Common myeloid progenitor, CD34-positive (primary cell): ENCODE data around the gene SLC16A13.
"Not testable (repeated sequence)": the region's sequence is repeated elsewhere in the genome, so short reads cannot be mapped to it uniquely, and the experiment has no call there.

ENCODE experiments used
- CTCF ChIA-PET: fragments of 350-600 bp; sonication (Branson Sonifier 250); formaldehyde crosslinking; loops from one replicate; lab custom pipeline; 2021; ENCODE audit warnings: antibody characterized with exemption; lab: Charles Lee
- POLR2A ChIA-PET: fragments of 350-600 bp; sonication (Branson Sonifier 250); formaldehyde crosslinking; loops from one replicate; lab custom pipeline; 2021; ENCODE audit warnings: antibody characterized with exemption; lab: Charles Lee
- DNase-seq, 3 donors: peaks; one replicate each; pipeline versions ENCODE4 v3.0.0 to v3.0.0-alpha.2; 2013
- H3K27ac ChIP-seq, 2 experiments: 1 replicate in 1 of 2; 2 replicates in 1 of 2; pipeline ENCODE4 v1.7.0; 2013; ENCODE audit warnings: inconsistent platforms in 2 of 2, low read length in 2 of 2, mild to moderate bottlenecking in 2 of 2, low read depth in 1 of 2, moderate library complexity in 1 of 2; ENCODE audit not compliant: severe bottlenecking in 2 of 2, insufficient read depth in 1 of 2, poor library complexity in 1 of 2
- H3K27me3 ChIP-seq, 5 experiments: replicated peaks in 2 of 5; 1 replicate in 3 of 5; 2 replicates in 2 of 5; pipeline versions ENCODE4 v1.6.1 to v1.7.0; 2013; ENCODE audit warnings: low read length in 4 of 5, mild to moderate bottlenecking in 2 of 5, moderate library complexity in 2 of 5, inconsistent platforms in 1 of 5; ENCODE audit not compliant: insufficient read depth in 5 of 5, control insufficient read depth in 4 of 5
- H3K36me3 ChIP-seq, 4 experiments: 1 replicate in 2 of 4; 2 replicates in 2 of 4; pipeline versions ENCODE4 v1.6.1 to v1.7.0; 2013; ENCODE audit warnings: low read length in 3 of 4, control low read depth in 1 of 4, mild to moderate bottlenecking in 1 of 4; ENCODE audit not compliant: control insufficient read depth in 4 of 4, insufficient read depth in 4 of 4
- H3K4me1 ChIP-seq, 4 experiments: 1 replicate in 3 of 4; 2 replicates in 1 of 4; pipeline versions ENCODE4 v1.6.1 to v1.7.1; 2013; ENCODE audit warnings: low read length in 3 of 4, mild to moderate bottlenecking in 3 of 4, control low read depth in 1 of 4, inconsistent platforms in 1 of 4, moderate library complexity in 1 of 4; ENCODE audit not compliant: control insufficient read depth in 4 of 4, insufficient read depth in 4 of 4; ENCODE audit errors: control extremely low read depth in 1 of 4
- H3K4me3 ChIP-seq, 7 experiments: 1 replicate in 4 of 7; 2 replicates in 3 of 7; pipeline versions ENCODE4 v1.5.1 to v1.7.0; 2013; ENCODE audit warnings: mild to moderate bottlenecking in 7 of 7, low read length in 6 of 7, moderate library complexity in 6 of 7, inconsistent platforms in 2 of 7, low read depth in 2 of 7, control low read depth in 1 of 7; ENCODE audit not compliant: insufficient read depth in 4 of 7, control insufficient read depth in 1 of 7; ENCODE audit errors: extremely low read depth in 1 of 7
- H3K9me3 ChIP-seq, 5 experiments: 1 replicate in 4 of 5; 2 replicates in 1 of 5; pipeline versions ENCODE4 v1.6.1 to v1.7.1; 2013; ENCODE audit warnings: low read length in 4 of 5, mild to moderate bottlenecking in 2 of 5, inconsistent platforms in 1 of 5, low read depth in 1 of 5, moderate library complexity in 1 of 5; ENCODE audit not compliant: control insufficient read depth in 4 of 5, insufficient read depth in 2 of 5; ENCODE audit errors: control extremely low read depth in 1 of 5
- WGBS: methylation state at CpG from one replicate; pipeline ENCODE4 v1.1.5; 2013; ENCODE audit not compliant: insufficient coverage; 5-methylcytosine and 5-hydroxymethylcytosine counted together

Gene SLC16A13

DNA sequence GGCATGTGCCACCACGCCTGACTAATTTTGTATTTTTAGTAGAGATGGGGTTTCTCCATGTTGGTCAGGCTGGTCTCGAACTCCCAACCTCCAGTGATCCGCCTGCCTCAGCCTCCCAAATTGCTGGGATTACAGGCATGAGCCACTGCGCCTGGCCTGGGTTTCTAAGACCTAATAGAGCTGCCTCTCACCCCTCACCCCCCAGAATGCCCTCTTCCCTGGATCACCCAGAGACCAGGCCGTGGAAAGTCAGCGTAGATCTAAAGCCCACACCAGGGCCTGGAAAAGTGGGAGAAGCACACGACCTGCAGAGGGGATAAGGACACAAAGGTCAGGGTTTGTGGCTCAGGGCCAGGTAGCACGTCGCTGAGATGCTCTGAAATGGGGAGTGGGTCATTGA is 14.8 kb downstream of the SLC16A13 start:
- H3K4me1 ChIP-seq = peaks cover 5 to 21% (median 15%) of the 10 kb centered on the region in 4 experiments
- H3K36me3 ChIP-seq, H3K4me3 ChIP-seq, H3K9me3 ChIP-seq, POLR2A ChIA-PET, DNase-seq, H3K27ac ChIP-seq, H3K27me3 ChIP-seq: not testable (repeated sequence)
- CTCF ChIA-PET = interaction anchor here (0.6 to 19.4 kb wide), 8 partner anchors 15 to 127 kb away, joined by 3 to 374 read pairs (median 4); partner anchors contain the start of genes ASGR1, CLEC10A and SLC16A13
- WGBS = 96% methylated on average over 8 of the region's 9 CpGs

GRCh38 chr17:7056386-7056785 is 20.6 kb downstream of the SLC16A13 start:
- DNase-seq = no peak
- Histone ChIP-seq H3K9me3 (no peaks in the 10 kb centered on the region), H3K4me1 (peaks cover 0 to 9% (median 3%) of the 10 kb centered on the region in 4 experiments), H3K36me3 (no peaks in the 10 kb centered on the region), H3K27me3 (peaks cover 0 to 9% (median 0%) of the 10 kb centered on the region in 5 experiments), H3K4me3 (no peak overlapping the region), H3K27ac (no peak overlapping the region)
- WGBS = 100% methylated on average over 1 of the region's 4 CpGs
- ChIA-PET POLR2A (no interaction called here), CTCF (interaction anchor here (0.9 to 19.4 kb wide), 3 partner anchors 11 to 122 kb away, joined by 6 to 374 read pairs (median 7); no protein-coding TSS in a partner anchor)

DNA sequence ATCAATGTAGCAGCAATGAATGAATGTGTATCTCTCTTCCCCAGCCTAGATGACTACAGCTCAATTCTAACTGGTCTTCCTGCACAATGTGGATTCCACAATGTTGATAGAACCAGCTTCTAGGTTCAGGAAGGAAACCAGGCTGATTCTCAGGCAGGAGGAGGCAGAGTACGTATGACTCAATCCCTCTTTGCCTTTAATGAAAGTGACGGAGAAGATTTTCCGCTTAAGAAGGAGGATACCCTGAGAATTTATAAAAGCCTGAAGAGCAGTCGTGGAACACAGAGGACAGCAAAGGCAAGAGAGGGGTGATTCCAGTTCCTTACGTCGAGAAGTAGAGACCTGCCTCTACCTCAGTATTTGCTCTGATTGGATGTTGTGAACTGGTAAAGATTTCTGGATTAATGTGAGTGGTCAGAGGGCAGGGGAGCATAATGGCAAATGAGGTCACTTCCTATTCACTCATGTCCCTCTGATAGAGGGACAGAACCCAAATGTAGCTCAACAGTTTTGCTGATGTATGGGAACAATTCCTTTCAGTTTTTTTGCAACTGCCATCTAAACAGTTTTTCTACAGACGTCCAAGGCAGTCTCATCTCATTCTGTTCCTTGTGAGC is 23.1 kb downstream of the SLC16A13 start:
- WGBS = 94% methylated on average over 7 of the region's 7 CpGs
- H3K27ac ChIP-seq = no peak overlapping the region
- no peaks in the 10 kb centered on the region for H3K9me3 ChIP-seq
- ChIA-PET CTCF (interaction anchor here (1.0 to 19.4 kb wide), 3 partner anchors 13 to 77 kb away, joined by 3 to 374 read pairs (median 5); no protein-coding TSS in a partner anchor), POLR2A (interaction anchor here (0.5 kb wide), 1 partner anchor 26 kb away, joined by 4 read pairs; no protein-coding TSS in a partner anchor)
- no peaks in the 10 kb centered on the region for H3K36me3 ChIP-seq
- peaks cover 0 to 4% (median 3%) of the 10 kb centered on the region in 4 experiments for H3K4me1 ChIP-seq
- peaks cover 0 to 5% (median 0%) of the 10 kb centered on the region in 5 experiments for H3K27me3 ChIP-seq
- no peak overlapping the region for H3K4me3 ChIP-seq
- no peak for DNase-seq

GRCh38 chr17:7060165-7060891 is 24.5 kb downstream of the SLC16A13 start:
- CTCF ChIA-PET = interaction anchor here (2.0 to 19.4 kb wide), 2 partner anchors 15 to 76 kb away, joined by 5 to 374 read pairs; no protein-coding TSS in a partner anchor
- Histone ChIP-seq H3K4me3 (no peak overlapping the region), H3K9me3 (no peaks in the 10 kb centered on the region), H3K4me1 (peaks cover 0 to 4% (median 3%) of the 10 kb centered on the region in 4 experiments), H3K27ac (no peak overlapping the region), H3K27me3 (peaks cover 0 to 8% (median 0%) of the 10 kb centered on the region in 5 experiments), H3K36me3 (no peaks in the 10 kb centered on the region)
- DNase-seq = peak in 2 of 3 donors; percentile 75 to 84
- POLR2A ChIA-PET = no interaction called here
- WGBS = 67% methylated on average over 5 of the region's 6 CpGs

DNA sequence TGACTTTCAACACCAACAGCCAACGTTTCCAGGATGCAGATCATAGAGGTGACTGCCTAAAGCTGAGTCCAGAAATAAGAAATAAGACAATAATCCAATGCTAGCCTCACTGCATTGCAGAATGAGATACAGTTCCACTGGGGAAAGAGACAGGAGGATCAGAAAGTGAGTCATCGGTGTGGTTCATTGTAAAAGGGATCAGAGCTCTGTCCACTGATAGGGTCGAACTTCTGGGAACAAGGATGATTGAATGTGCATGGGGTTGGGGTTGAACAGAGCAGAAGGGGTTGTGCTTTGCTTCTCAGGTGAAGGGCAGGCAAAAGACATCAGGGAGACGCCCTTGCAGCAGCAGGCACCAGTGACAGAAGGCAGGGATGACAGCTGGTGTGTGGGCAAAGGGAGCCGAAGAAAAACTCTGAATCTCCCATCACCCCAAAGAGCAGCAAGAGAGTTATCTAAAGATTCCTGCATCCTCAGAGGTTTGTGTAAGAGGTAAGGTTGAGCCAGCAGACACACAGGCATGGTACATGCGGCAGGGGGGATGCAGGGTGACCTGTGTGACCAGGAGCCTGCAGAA is 27.8 kb downstream of the SLC16A13 start:
- WGBS = 94% methylated on average over 5 of the region's 6 CpGs
- H3K27me3 ChIP-seq = peaks cover 0 to 6% (median 0%) of the 10 kb centered on the region in 5 experiments
- no peak overlapping the region for H3K4me3 ChIP-seq
- H3K27ac ChIP-seq = no peak overlapping the region
- peaks cover 0 to 4% (median 3%) of the 10 kb centered on the region in 4 experiments for H3K4me1 ChIP-seq
- H3K9me3 ChIP-seq = peaks cover 0 to 13% (median 4%) of the 10 kb centered on the region in 5 experiments
- no peak for DNase-seq
- POLR2A ChIA-PET = no interaction called here
- no peaks in the 10 kb centered on the region for H3K36me3 ChIP-seq
- CTCF ChIA-PET = interaction anchor here (1.1 to 1.7 kb wide), 3 partner anchors 9 to 15 kb away, joined by 4 to 6 read pairs (median 4); no protein-coding TSS in a partner anchor

DNA sequence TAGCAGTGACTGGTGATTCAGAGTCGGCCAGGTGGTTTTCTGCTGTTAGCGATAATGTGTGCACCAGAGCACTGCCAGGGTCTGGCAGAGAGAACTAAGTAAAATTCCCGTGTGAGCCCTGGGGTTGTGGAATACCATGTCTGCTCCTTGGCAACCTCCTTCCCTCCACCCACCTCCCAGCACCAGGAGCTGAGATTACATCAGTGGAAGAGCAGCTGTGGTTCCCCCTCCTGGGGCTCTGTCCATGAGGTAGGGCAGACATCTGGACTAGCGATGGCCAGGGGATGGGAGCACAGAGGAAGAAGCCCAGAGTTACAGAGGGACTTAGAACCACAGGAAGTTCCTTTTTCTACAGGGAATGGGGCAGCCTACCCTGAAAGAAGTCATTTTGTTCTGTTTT is 28.4 kb downstream of the SLC16A13 start:
- no peaks in the 10 kb centered on the region for H3K36me3 ChIP-seq
- H3K27ac ChIP-seq = no peak overlapping the region
- WGBS = 83% methylated on average over 3 of the region's 4 CpGs
- H3K4me1 ChIP-seq = peaks cover 0 to 4% (median 3%) of the 10 kb centered on the region in 4 experiments
- no peak for DNase-seq
- H3K9me3 ChIP-seq = peaks cover 0 to 19% (median 4%) of the 10 kb centered on the region in 5 experiments
- ChIA-PET CTCF (interaction anchor here (1.2 to 1.7 kb wide), 2 partner anchors 11 to 14 kb away, joined by 4 read pairs; no protein-coding TSS in a partner anchor), POLR2A (no interaction called here)
- no peak overlapping the region for H3K4me3 ChIP-seq
- H3K27me3 ChIP-seq = peaks cover 0 to 6% (median 0%) of the 10 kb centered on the region in 5 experiments
